H9 (cell line): ENCODE measurements around the gene MCOLN3. TPM values are rescaled to one million over a fixed set of nuclear protein-coding genes. Genes with fewer than 3 reads are reported as not detected.

Experiments
- DNase-seq: peaks from one replicate; pipeline ENCODE4 v3.0.0-alpha.2; 2017
- H2AFZ ChIP-seq: one replicate; pipeline ENCODE4 v1.6.1; 2013; ENCODE audit warnings: mild to moderate bottlenecking, low read length, control low read depth, moderate library complexity
- H2AK5ac ChIP-seq: 2 replicates; pipeline ENCODE4 v1.6.1; 2013; ENCODE audit warnings: low read length, control low read depth, mixed read lengths; ENCODE audit not compliant: insufficient read length
- H2BK120ac ChIP-seq: one replicate; pipeline ENCODE4 v1.6.1; 2013; ENCODE audit warnings: low read depth, mild to moderate bottlenecking, low read length, control low read depth, inconsistent platforms; ENCODE audit not compliant: poor library complexity, severe bottlenecking
- H2BK12ac ChIP-seq: 2 replicates; pipeline ENCODE4 v1.6.1; 2013; ENCODE audit warnings: low read length, control low read depth, mixed read lengths, low read depth; ENCODE audit not compliant: insufficient read length
- H2BK15ac ChIP-seq: 2 replicates; pipeline ENCODE4 v1.6.1; 2013; ENCODE audit warnings: low read depth, low read length, control low read depth
- H2BK20ac ChIP-seq: one replicate; pipeline ENCODE4 v1.6.1; 2013; ENCODE audit warnings: low read depth, mild to moderate bottlenecking, low read length, control low read depth, inconsistent platforms; ENCODE audit not compliant: poor library complexity, severe bottlenecking
- H2BK5ac ChIP-seq: 2 replicates; pipeline ENCODE4 v1.6.1; 2013; ENCODE audit warnings: low read length, control low read depth, mixed read lengths; ENCODE audit not compliant: insufficient read length
- H3K14ac ChIP-seq: 2 replicates; pipeline ENCODE4 v1.6.1; 2013; ENCODE audit warnings: low read length, control low read depth; ENCODE audit not compliant: insufficient read depth
- H3K18ac ChIP-seq: 2 replicates; pipeline ENCODE4 v1.6.1; 2013; ENCODE audit warnings: low read depth, mild to moderate bottlenecking, mixed read lengths, low read length, control low read depth; ENCODE audit not compliant: insufficient read length
- H3K23ac ChIP-seq: 2 replicates; pipeline ENCODE4 v1.6.1; 2013; ENCODE audit warnings: low read length, control low read depth, mixed read lengths, low read depth; ENCODE audit not compliant: insufficient read length
- H3K23me2 ChIP-seq: 2 replicates; pipeline ENCODE4 v1.6.1; 2013; ENCODE audit warnings: low read depth, mild to moderate bottlenecking, mixed read lengths, low read length, control low read depth; ENCODE audit not compliant: insufficient read length, poor library complexity, severe bottlenecking
- H3K27ac ChIP-seq: 2 replicates; pipeline ENCODE4 v1.5.1; 2013; ENCODE audit warnings: low read length, control low read depth, mixed read lengths, low read depth; ENCODE audit not compliant: insufficient read length
- H3K27me3 ChIP-seq: 2 replicates; pipeline ENCODE4 v1.6.1; 2013; ENCODE audit warnings: low read length, control low read depth, inconsistent platforms; ENCODE audit not compliant: insufficient read depth
- H3K4ac ChIP-seq: 2 replicates; pipeline ENCODE4 v1.6.1; 2013; ENCODE audit warnings: low read depth, mild to moderate bottlenecking, control low read depth, inconsistent platforms, low read length, moderate library complexity
- H3K4me1 ChIP-seq: 2 replicates; pipeline ENCODE4 v1.6.1; 2013; ENCODE audit warnings: low read length, control low read depth, inconsistent platforms; ENCODE audit not compliant: insufficient read depth
- H3K4me2 ChIP-seq: 2 replicates; pipeline ENCODE4 v1.6.1; 2013; ENCODE audit warnings: low read length, control low read depth, mixed read lengths; ENCODE audit not compliant: insufficient read length, insufficient read depth
- H3K56ac ChIP-seq: 2 replicates; pipeline ENCODE4 v1.6.1; 2013; ENCODE audit warnings: low read depth, mild to moderate bottlenecking, mixed read lengths, low read length, control low read depth; ENCODE audit not compliant: insufficient read length
- H3K79me1 ChIP-seq: 2 replicates; pipeline ENCODE4 v1.6.1; 2013; ENCODE audit warnings: low read depth, mild to moderate bottlenecking, moderate library complexity, low read length, control low read depth, inconsistent platforms; ENCODE audit not compliant: insufficient read depth, poor library complexity, severe bottlenecking
- H3K79me2 ChIP-seq: 2 replicates; pipeline ENCODE4 v1.6.1; 2013; ENCODE audit warnings: low read length, control low read depth, inconsistent platforms; ENCODE audit not compliant: insufficient read depth
- H3K9ac ChIP-seq: 2 replicates; pipeline ENCODE4 v1.6.1; 2013; ENCODE audit warnings: low read length, control low read depth, mixed read lengths; ENCODE audit not compliant: insufficient read length; ENCODE audit errors: extremely low read depth
- H3K9me3 ChIP-seq: one replicate; pipeline ENCODE4 v1.6.1; 2013; ENCODE audit warnings: low read depth, low read length, inconsistent platforms; ENCODE audit not compliant: control insufficient read depth
- H3T11ph ChIP-seq: one replicate; pipeline ENCODE4 v1.6.1; 2013; ENCODE audit warnings: mild to moderate bottlenecking, low read length, control low read depth, inconsistent platforms
- H4K20me1 ChIP-seq: one replicate; pipeline ENCODE4 v1.6.1; 2013; ENCODE audit not compliant: control insufficient read depth, insufficient read length, insufficient read depth
- H4K5ac ChIP-seq: 2 replicates; pipeline ENCODE4 v1.6.1; 2013; ENCODE audit warnings: low read depth, mild to moderate bottlenecking, mixed read lengths, low read length, control low read depth; ENCODE audit not compliant: insufficient read length
- H4K8ac ChIP-seq: replicated peaks from 2 replicates; pipeline ENCODE4 v1.6.1; 2013; ENCODE audit warnings: low read length, control low read depth, mixed read lengths, low read depth; ENCODE audit not compliant: insufficient read length
- H4K91ac ChIP-seq: 2 replicates; pipeline ENCODE4 v1.6.1; 2013; ENCODE audit warnings: low read depth, mild to moderate bottlenecking, moderate library complexity, mixed read lengths, low read length, control low read depth; ENCODE audit not compliant: insufficient read length
- H3K27ac Mint-ChIP-seq, 3 experiments: 2 replicates in 2 of 3; 3 replicates in 1 of 3; pipeline ENCODE4 v1.8.0; 2020 to 2021; ENCODE audit warnings: mixed read lengths in 3 of 3, mild to moderate bottlenecking in 1 of 3, moderate library complexity in 1 of 3
- H3K27me3 Mint-ChIP-seq: 2 replicates; pipeline ENCODE4 v1.8.0; 2021; ENCODE audit warnings: low read depth, mild to moderate bottlenecking, moderate library complexity, mixed read lengths
- H3K36me3 Mint-ChIP-seq, 3 experiments: 2 replicates in 2 of 3; 3 replicates in 1 of 3; pipeline ENCODE4 v1.8.0; 2020 to 2021; ENCODE audit warnings: low read depth in 3 of 3, mixed read lengths in 3 of 3; ENCODE audit not compliant: insufficient read depth in 1 of 3
- H3K4me1 Mint-ChIP-seq, 2 experiments: 2 replicates each; pipeline ENCODE4 v1.8.0; 2020; ENCODE audit warnings: mixed read lengths in 2 of 2
- H3K4me3 Mint-ChIP-seq, 2 experiments: 2 replicates in 1 of 2; 3 replicates in 1 of 2; pipeline ENCODE4 v1.8.0; 2020 to 2021; ENCODE audit warnings: mild to moderate bottlenecking in 2 of 2, mixed read lengths in 2 of 2, moderate library complexity in 1 of 2
- H3K9me3 Mint-ChIP-seq, 2 experiments: 2 replicates in 1 of 2; 3 replicates in 1 of 2; pipeline ENCODE4 v1.8.0; 2020; ENCODE audit warnings: mild to moderate bottlenecking in 2 of 2, mixed read lengths in 2 of 2, moderate library complexity in 1 of 2
- CTCF ChIP-seq: fragments of 200-600 bp; sonication (generic); conservative IDR thresholded peaks from 3 replicates; pipeline ENCODE4 v1.8.0; 2021; ENCODE audit warnings: antibody characterized with exemption, mild to moderate bottlenecking
- WGBS: extraction: QIAGEN DNeasy Blood & Tissue Kit; methylation state at CpG from one replicate; pipeline ENCODE4 v1.1.7; 2013; ENCODE audit warnings: missing lambda C conversion rate, low lambda C conversion rate, mixed read lengths; ENCODE audit not compliant: insufficient read length; ENCODE audit errors: extremely low coverage; 5-methylcytosine and 5-hydroxymethylcytosine counted together
- total RNA-seq: library from RNA; stranded (reverse); gene quantifications from 2 replicates; pipeline ENCODE4 v1.2.1, GENCODE V29; 2021

Gene MCOLN3
- total RNA-seq, 1 experiment from 2014 or later: 10.8 TPM

DNA sequence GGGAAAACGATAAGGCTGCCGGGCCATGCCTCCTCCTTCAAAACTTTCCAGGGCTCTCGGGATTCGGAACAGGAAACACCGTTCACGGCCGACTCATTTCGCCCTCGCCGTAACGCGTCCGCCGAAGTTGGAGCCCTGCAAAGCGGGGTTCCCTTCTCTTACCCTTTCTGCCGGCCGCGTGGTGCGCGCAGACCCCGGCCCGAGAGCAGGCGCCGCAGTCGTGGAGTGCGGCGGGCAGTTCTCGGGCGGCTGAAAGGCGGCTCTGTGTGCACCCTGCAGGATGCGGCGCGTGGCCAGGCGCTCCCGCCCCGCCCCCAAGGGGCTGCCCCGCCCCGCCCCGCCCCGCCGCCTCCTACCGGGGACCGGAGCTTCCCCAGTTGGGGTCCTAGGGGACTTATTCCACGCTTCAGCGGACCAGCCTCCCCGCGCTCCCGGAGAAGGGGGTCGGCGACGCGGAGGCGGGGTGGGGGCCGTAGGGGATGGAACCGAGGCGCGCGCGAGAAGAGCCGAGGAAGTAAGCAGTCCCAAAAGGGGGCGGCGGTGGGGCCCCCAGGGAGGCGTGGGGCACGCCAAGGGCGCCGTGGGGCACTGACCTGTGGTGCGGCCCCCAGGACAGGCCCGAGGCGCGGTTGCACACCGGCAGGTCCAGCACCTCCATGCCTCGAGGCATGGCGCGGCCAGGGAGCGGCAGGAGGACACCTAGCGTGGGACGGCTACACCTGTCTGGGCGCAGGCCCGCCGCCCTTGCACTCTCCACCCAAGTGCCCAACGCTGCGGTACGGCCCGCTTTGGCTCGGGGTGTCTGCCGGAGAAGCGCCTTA lies 51.2 kb downstream of the MCOLN3 start, which contains the start of gene MCOLN2:
Gene MCOLN2, minus strand, starts transcription at position 268 of the 821 bp plus-strand sequence. Its CDS starts 241 bp downstream, at position 27.
- no peak within 1 kb of the TSS for H3K4ac ChIP-seq
- H2AFZ ChIP-seq: peak within 1 kb of the TSS; percentile 63
- Mint-ChIP-seq H3K27ac (no peak within 1 kb of the TSS), H3K4me3 (peak within 1 kb of the TSS; percentile 71 to 86), H3K27me3 (peaks cover 89% of the 10 kb centered on the region), H3K36me3 (no peaks in the 10 kb centered on the region; a peak in 1 of 7 replicates), H3K4me1 (peaks cover 3 to 13% of the 10 kb centered on the region in 2 experiments), H3K9me3 (peaks cover 0 to 2% of the 10 kb centered on the region in 2 experiments; a peak in 1 of 5 replicates)
- no peak within 1 kb of the TSS for H3K18ac ChIP-seq
- H3K4me1 ChIP-seq: no peaks in the 10 kb centered on the region
- no peak within 1 kb of the TSS for H3K27ac ChIP-seq
- no peak within 1 kb of the TSS for H2BK5ac ChIP-seq
- H4K91ac ChIP-seq: no peak within 1 kb of the TSS
- no peaks in the 10 kb centered on the region for H3K79me1 ChIP-seq
- H2BK12ac ChIP-seq: no peak within 1 kb of the TSS
- WGBS: no CpG with 5 or more reads among the region's 87 CpGs
- no peak within 1 kb of the TSS for H2BK15ac ChIP-seq
- peak within 1 kb of the TSS; percentile 52 for H3K9ac ChIP-seq
- peak within 1 kb of the TSS; percentile 97 for H3K4me2 ChIP-seq
- H2BK120ac ChIP-seq: no peak within 1 kb of the TSS
- H3T11ph ChIP-seq: no peak within 1 kb of the TSS
- H4K20me1 ChIP-seq: no peaks in the 10 kb centered on the region
- no peak within 1 kb of the TSS for H2AK5ac ChIP-seq
- H3K56ac ChIP-seq: no peak within 1 kb of the TSS
- H3K27me3 ChIP-seq: peaks cover 22% of the 10 kb centered on the region
- H3K14ac ChIP-seq: peak within 1 kb of the TSS; percentile 1; the same call in 1 of the 2 replicates
- H2BK20ac ChIP-seq: no peak within 1 kb of the TSS
- no peak within 1 kb of the TSS for H4K8ac ChIP-seq
- H3K23ac ChIP-seq: no peak within 1 kb of the TSS
- H3K9me3 ChIP-seq: no peaks in the 10 kb centered on the region
- no peak within 1 kb of the TSS for H4K5ac ChIP-seq
- peak; percentile 65 for DNase-seq
- no peaks in the 10 kb centered on the region for H3K79me2 ChIP-seq
- TF ChIP-seq CTCF: no peak; the same call in 2 of the 3 replicates
- H3K23me2 ChIP-seq: peaks cover 6% of the 10 kb centered on the region
